ENCODE results near the gene TRABD.

The TRABD gene

DNA sequence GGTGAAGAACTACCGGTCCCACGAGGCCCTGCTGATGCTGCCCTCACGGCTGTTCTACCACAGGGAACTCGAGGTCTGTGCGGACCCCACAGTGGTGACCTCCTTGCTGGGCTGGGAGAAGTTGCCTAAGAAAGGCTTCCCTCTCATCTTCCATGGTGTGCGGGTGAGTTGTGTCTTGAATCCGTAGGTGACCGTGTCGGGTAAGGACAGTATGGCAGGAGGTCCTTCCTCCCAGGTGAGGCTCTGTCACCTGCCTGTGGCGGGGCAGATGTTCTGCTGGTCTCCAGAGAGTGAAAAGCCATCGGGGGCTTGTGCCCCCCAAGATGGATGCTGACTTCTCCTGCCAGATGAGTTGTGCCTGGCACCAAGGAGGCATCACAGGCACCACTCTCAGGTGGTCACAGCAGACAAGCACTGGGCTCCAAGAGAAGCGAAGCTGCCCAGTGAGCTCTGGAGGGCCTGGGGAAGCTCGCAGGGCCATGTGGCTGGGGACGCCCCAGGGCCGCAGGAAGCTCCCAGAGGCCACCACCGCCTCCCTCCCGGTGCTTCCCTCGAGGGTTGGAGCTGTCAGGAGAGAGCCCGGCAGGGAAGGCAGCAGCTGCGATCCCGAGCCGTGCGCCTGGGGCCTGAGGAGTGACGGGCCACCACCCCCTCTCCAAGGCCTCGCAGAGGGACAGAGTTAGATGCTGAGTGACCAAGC lies 32.5 kb upstream of the TRABD start:
- no peak overlapping the region for H3K4me3 ChIP-seq (ENCODE audit: low read depth in 1 of 2, low read length in 2 of 2)
- H3K36me3 ChIP-seq (ENCODE audit: control insufficient read depth in 1 of 2, insufficient read depth in 2 of 2, low read length in 2 of 2) = no peaks in the 10 kb centered on the region
- H3K27ac ChIP-seq (ENCODE audit: low read depth, low read length) = no peak overlapping the region
- H3K27me3 ChIP-seq (ENCODE audit: control insufficient read depth in 1 of 2, insufficient read depth in 2 of 2, low read length in 2 of 2) = no peaks in the 10 kb centered on the region
- H3K4me1 ChIP-seq (ENCODE audit: control insufficient read depth in 1 of 2, insufficient read depth in 2 of 2, low read length in 2 of 2) = peaks cover 0 to 6% of the 10 kb centered on the region in 2 donors
- H3K9ac ChIP-seq (ENCODE audit: low read depth in 1 of 2, low read length in 2 of 2) = no peak overlapping the region
- H3K9me3 ChIP-seq (ENCODE audit: control insufficient read depth in 1 of 2, low read length in 2 of 2) = no peaks in the 10 kb centered on the region

DNA sequence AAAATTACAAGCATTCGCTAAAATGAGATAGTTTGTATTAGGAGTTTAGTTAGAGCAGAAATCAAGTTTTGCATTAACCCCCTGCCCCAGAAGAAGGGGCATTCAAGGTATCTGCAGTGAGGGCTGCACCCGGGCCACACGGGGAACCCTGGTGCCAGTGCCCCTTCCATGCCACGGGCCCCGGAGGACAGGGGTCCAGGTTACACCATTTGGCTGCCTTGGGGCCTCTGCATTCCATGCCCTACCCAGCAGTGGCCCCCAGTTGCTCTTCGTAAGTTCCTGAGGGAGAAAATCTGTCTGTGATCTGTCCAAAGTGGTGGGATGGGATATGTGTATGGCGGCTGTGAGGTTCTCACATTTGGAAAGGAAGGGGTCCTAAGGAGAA lies 32.0 kb upstream of the TRABD start:
- H3K9ac ChIP-seq (ENCODE audit: low read depth in 1 of 2, low read length in 2 of 2) = no peak overlapping the region
- no peaks in the 10 kb centered on the region for H3K36me3 ChIP-seq (ENCODE audit: control insufficient read depth in 1 of 2, insufficient read depth in 2 of 2, low read length in 2 of 2)
- peaks cover 0 to 6% of the 10 kb centered on the region in 2 donors for H3K4me1 ChIP-seq (ENCODE audit: control insufficient read depth in 1 of 2, insufficient read depth in 2 of 2, low read length in 2 of 2)
- no peak overlapping the region for H3K27ac ChIP-seq (ENCODE audit: low read depth, low read length)
- H3K4me3 ChIP-seq (ENCODE audit: low read depth in 1 of 2, low read length in 2 of 2) = no peak overlapping the region
- no peaks in the 10 kb centered on the region for H3K9me3 ChIP-seq (ENCODE audit: control insufficient read depth in 1 of 2, low read length in 2 of 2)
- H3K27me3 ChIP-seq (ENCODE audit: control insufficient read depth in 1 of 2, insufficient read depth in 2 of 2, low read length in 2 of 2) = no peaks in the 10 kb centered on the region

- H3K4me3 ChIP-seq (ENCODE audit: low read depth in 1 of 2, low read length in 2 of 2) = no peak overlapping the region
Observed at GRCh38 chr22:50157709-50158375, 27.9 kb upstream of the TRABD start.

GRCh38 chr22:50160947-50161346 lies 24.8 kb upstream of the TRABD start:
- H3K36me3 ChIP-seq (ENCODE audit: control insufficient read depth in 1 of 2, insufficient read depth in 2 of 2, low read length in 2 of 2) = no peaks in the 10 kb centered on the region
- peaks cover 0 to 6% of the 10 kb centered on the region in 2 donors for H3K4me1 ChIP-seq (ENCODE audit: control insufficient read depth in 1 of 2, insufficient read depth in 2 of 2, low read length in 2 of 2)
- no peak overlapping the region for H3K4me3 ChIP-seq (ENCODE audit: low read depth in 1 of 2, low read length in 2 of 2)
- no peak overlapping the region for H3K9ac ChIP-seq (ENCODE audit: low read depth in 1 of 2, low read length in 2 of 2)
- no peaks in the 10 kb centered on the region for H3K9me3 ChIP-seq (ENCODE audit: control insufficient read depth in 1 of 2, low read length in 2 of 2)
- no peaks in the 10 kb centered on the region for H3K27me3 ChIP-seq (ENCODE audit: control insufficient read depth in 1 of 2, insufficient read depth in 2 of 2, low read length in 2 of 2)
- H3K27ac ChIP-seq (ENCODE audit: low read depth, low read length) = no peak overlapping the region

More at GRCh38 chr22:50157709-50158375, 27.9 kb upstream of the TRABD start:
- H3K27me3 ChIP-seq (ENCODE audit: control insufficient read depth in 1 of 2, insufficient read depth in 2 of 2, low read length in 2 of 2) = no peaks in the 10 kb centered on the region
- H3K9ac ChIP-seq (ENCODE audit: low read depth in 1 of 2, low read length in 2 of 2) = no peak overlapping the region
- H3K27ac ChIP-seq (ENCODE audit: low read depth, low read length) = no peak overlapping the region
- no peaks in the 10 kb centered on the region for H3K9me3 ChIP-seq (ENCODE audit: control insufficient read depth in 1 of 2, low read length in 2 of 2)
- peaks cover 0 to 6% of the 10 kb centered on the region in 2 donors for H3K4me1 ChIP-seq (ENCODE audit: control insufficient read depth in 1 of 2, insufficient read depth in 2 of 2, low read length in 2 of 2)
- H3K36me3 ChIP-seq (ENCODE audit: control insufficient read depth in 1 of 2, insufficient read depth in 2 of 2, low read length in 2 of 2) = no peaks in the 10 kb centered on the region

DNA sequence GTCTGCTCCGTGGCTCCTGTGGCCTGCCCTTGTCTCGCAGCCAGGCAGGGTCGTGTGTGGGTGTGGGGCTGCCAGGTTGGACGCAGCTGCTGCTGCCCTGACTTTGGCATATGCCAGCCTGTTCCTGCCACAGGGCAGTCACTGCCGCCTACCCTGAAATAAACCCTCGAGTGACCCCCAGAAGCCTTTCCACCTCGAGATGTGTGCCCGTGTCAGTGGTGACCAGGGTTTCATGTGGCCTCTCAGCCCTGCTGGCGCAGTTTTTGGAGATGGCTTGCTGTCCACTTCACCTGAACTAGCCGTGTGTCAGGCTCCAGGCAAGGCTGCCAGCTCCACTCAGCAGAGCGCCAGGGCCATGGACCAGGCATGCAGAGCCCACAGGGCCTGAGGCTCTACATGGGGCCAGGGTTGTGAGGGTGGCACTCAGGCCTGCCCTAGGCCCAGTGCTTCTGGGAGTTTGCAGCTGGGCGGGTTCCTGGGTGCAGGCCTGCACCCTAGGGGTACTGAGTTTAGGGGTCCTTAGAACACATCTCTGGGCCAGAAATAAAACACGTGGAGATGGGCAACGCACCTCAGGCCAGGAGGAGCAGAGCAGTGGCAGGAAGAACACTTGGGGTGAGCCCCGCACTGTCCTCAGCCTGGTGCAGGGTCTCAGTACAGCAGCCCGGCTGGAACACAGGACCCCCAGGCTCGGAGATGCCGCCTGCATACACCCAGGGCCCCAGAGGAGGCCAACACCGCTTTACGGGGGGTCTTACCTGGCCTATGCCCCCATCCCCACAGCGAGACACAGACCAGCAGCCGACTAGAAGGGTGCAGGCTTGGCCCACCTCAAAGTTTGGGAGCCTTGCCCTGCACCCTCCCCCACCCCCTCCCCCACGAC lies 24.0 kb upstream of the TRABD start:
- Histone ChIP-seq H3K4me1 (ENCODE audit: control insufficient read depth in 1 of 2, insufficient read depth in 2 of 2, low read length in 2 of 2) (peaks cover 0 to 6% of the 10 kb centered on the region in 2 donors), H3K36me3 (ENCODE audit: control insufficient read depth in 1 of 2, insufficient read depth in 2 of 2, low read length in 2 of 2) (no peaks in the 10 kb centered on the region), H3K9me3 (ENCODE audit: control insufficient read depth in 1 of 2, low read length in 2 of 2) (no peaks in the 10 kb centered on the region), H3K27me3 (ENCODE audit: control insufficient read depth in 1 of 2, insufficient read depth in 2 of 2, low read length in 2 of 2) (no peaks in the 10 kb centered on the region), H3K27ac (ENCODE audit: low read depth, low read length) (no peak overlapping the region), H3K4me3 (ENCODE audit: low read depth in 1 of 2, low read length in 2 of 2) (no peak overlapping the region), H3K9ac (ENCODE audit: low read depth in 1 of 2, low read length in 2 of 2) (no peak overlapping the region)

GRCh38 chr22:50162391-50162956 lies 23.2 kb upstream of the TRABD start:
- peaks cover 0 to 6% of the 10 kb centered on the region in 2 donors for H3K4me1 ChIP-seq (ENCODE audit: control insufficient read depth in 1 of 2, insufficient read depth in 2 of 2, low read length in 2 of 2)
- H3K27ac ChIP-seq (ENCODE audit: low read depth, low read length) = no peak overlapping the region
- H3K27me3 ChIP-seq (ENCODE audit: control insufficient read depth in 1 of 2, insufficient read depth in 2 of 2, low read length in 2 of 2) = no peaks in the 10 kb centered on the region
- H3K4me3 ChIP-seq (ENCODE audit: low read depth in 1 of 2, low read length in 2 of 2) = no peak overlapping the region
- no peaks in the 10 kb centered on the region for H3K9me3 ChIP-seq (ENCODE audit: control insufficient read depth in 1 of 2, low read length in 2 of 2)
- no peaks in the 10 kb centered on the region for H3K36me3 ChIP-seq (ENCODE audit: control insufficient read depth in 1 of 2, insufficient read depth in 2 of 2, low read length in 2 of 2)
- H3K9ac ChIP-seq (ENCODE audit: low read depth in 1 of 2, low read length in 2 of 2) = no peak overlapping the region

GRCh38 chr22:50165436-50166123 lies 20.1 kb upstream of the TRABD start:
- H3K4me1 ChIP-seq (ENCODE audit: control insufficient read depth in 1 of 2, insufficient read depth in 2 of 2, low read length in 2 of 2) = no peaks in the 10 kb centered on the region
- H3K9me3 ChIP-seq (ENCODE audit: control insufficient read depth in 1 of 2, low read length in 2 of 2) = no peaks in the 10 kb centered on the region
- peaks cover 7% of the 10 kb centered on the region in 2 donors for H3K27me3 ChIP-seq (ENCODE audit: control insufficient read depth in 1 of 2, insufficient read depth in 2 of 2, low read length in 2 of 2)

GRCh38 chr22:50167689-50168489 lies 17.8 kb upstream of the TRABD start:
- Histone ChIP-seq H3K9me3 (ENCODE audit: control insufficient read depth in 1 of 2, low read length in 2 of 2) (no peaks in the 10 kb centered on the region), H3K4me3 (ENCODE audit: low read depth in 1 of 2, low read length in 2 of 2) (no peak overlapping the region), H3K9ac (ENCODE audit: low read depth in 1 of 2, low read length in 2 of 2) (no peak overlapping the region), H3K4me1 (ENCODE audit: control insufficient read depth in 1 of 2, insufficient read depth in 2 of 2, low read length in 2 of 2) (peaks cover 0 to 7% of the 10 kb centered on the region in 2 donors), H3K27me3 (ENCODE audit: control insufficient read depth in 1 of 2, insufficient read depth in 2 of 2, low read length in 2 of 2) (peaks cover 7 to 21% of the 10 kb centered on the region in 2 donors), H3K27ac (ENCODE audit: low read depth, low read length) (no peak overlapping the region), H3K36me3 (ENCODE audit: control insufficient read depth in 1 of 2, insufficient read depth in 2 of 2, low read length in 2 of 2) (no peaks in the 10 kb centered on the region)

More at GRCh38 chr22:50165436-50166123, 20.1 kb upstream of the TRABD start:
- Histone ChIP-seq H3K36me3 (ENCODE audit: control insufficient read depth in 1 of 2, insufficient read depth in 2 of 2, low read length in 2 of 2) (no peaks in the 10 kb centered on the region), H3K9ac (ENCODE audit: low read depth in 1 of 2, low read length in 2 of 2) (no peak overlapping the region), H3K27ac (ENCODE audit: low read depth, low read length) (no peak overlapping the region), H3K4me3 (ENCODE audit: low read depth in 1 of 2, low read length in 2 of 2) (no peak overlapping the region)

Measured in duodenal mucosa (tissue), 2 donors.